Measurements from ENCODE around the gene SHLD1.

DNA sequence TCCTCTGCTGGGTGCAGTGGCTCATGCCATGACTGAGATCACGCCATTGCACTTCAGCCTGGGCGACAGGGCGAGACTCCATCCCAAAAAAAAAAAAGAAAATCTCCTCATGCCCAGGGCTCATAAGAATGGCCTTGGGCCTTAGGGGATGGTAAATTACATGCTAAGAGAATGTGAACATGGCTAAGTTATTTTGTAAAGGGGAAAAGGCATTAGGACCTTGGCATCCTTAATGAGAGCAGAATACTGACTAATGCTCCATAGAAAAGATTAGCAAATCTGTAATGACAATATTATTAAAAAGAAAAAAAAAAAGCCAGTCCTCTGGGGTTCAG is 12.6 kb upstream of the SHLD1 start:
- TF ChIP-seq GATA2 (IDR thresholded peaks at IDR 0.05; ENCODE audit: low read depth, low read length) (no peak), GATA3 (IDR thresholded peaks at IDR 0.05; ENCODE audit: low read depth, low read length) (no peak)
